Mesendoderm (in vitro differentiated cells): Measurements from ENCODE around the gene CYP51A1.

Source experiments
- DNase-seq: peaks from one replicate; pipeline ENCODE4 v3.0.0; 2013
- H2AK5ac ChIP-seq: 2 replicates; pipeline ENCODE4 v1.6.1; 2013; ENCODE audit warnings: low read length, inconsistent platforms
- H2BK120ac ChIP-seq: 2 replicates; pipeline ENCODE4 v1.6.1; 2013; ENCODE audit warnings: low read depth, mild to moderate bottlenecking, low read length, moderate library complexity, mixed read lengths
- H2BK15ac ChIP-seq: replicated peaks from 2 replicates; pipeline ENCODE4 v1.6.1; 2013; ENCODE audit warnings: low read depth, mild to moderate bottlenecking, moderate library complexity
- H2BK5ac ChIP-seq: 2 replicates; pipeline ENCODE4 v1.6.1; 2013; ENCODE audit warnings: low read length, inconsistent platforms
- H3K18ac ChIP-seq: 2 replicates; pipeline ENCODE4 v1.6.1; 2013; ENCODE audit warnings: mild to moderate bottlenecking, low read length, mixed read lengths
- H3K23ac ChIP-seq: one replicate; pipeline ENCODE4 v1.6.1; 2013; ENCODE audit warnings: low read length
- H3K27ac ChIP-seq: 2 replicates; pipeline ENCODE4 v1.5.1; 2013; ENCODE audit warnings: low read depth, mild to moderate bottlenecking, inconsistent platforms, low read length, moderate library complexity
- H3K27me3 ChIP-seq: 2 replicates; pipeline ENCODE4 v1.6.1; 2013; ENCODE audit warnings: low read length, control low read depth, mild to moderate bottlenecking, inconsistent platforms; ENCODE audit not compliant: insufficient read depth, poor library complexity
- H3K36me3 ChIP-seq: 2 replicates; pipeline ENCODE4 v1.6.1; 2013; ENCODE audit warnings: low read length, inconsistent platforms; ENCODE audit not compliant: control insufficient read depth, insufficient read depth
- H3K4ac ChIP-seq: one replicate; pipeline ENCODE4 v1.6.1; 2013; ENCODE audit warnings: low read depth, mild to moderate bottlenecking, low read length, moderate library complexity
- H3K4me1 ChIP-seq: 2 replicates; pipeline ENCODE4 v1.6.1; 2013; ENCODE audit warnings: low read depth, low read length, inconsistent platforms; ENCODE audit not compliant: control insufficient read depth
- H3K4me2 ChIP-seq: 2 replicates; pipeline ENCODE4 v1.6.1; 2013; ENCODE audit warnings: low read length
- H3K4me3 ChIP-seq: 2 replicates; pipeline ENCODE4 v1.5.1; 2013; ENCODE audit warnings: mild to moderate bottlenecking, low read length
- H3K56ac ChIP-seq: one replicate; pipeline ENCODE4 v1.6.1; 2013; ENCODE audit warnings: low read length
- H3K79me1 ChIP-seq: 2 replicates; pipeline ENCODE4 v1.6.1; 2013; ENCODE audit warnings: low read length, inconsistent platforms
- H3K79me2 ChIP-seq: 2 replicates; pipeline ENCODE4 v1.6.1; 2013; ENCODE audit warnings: mild to moderate bottlenecking, low read length; ENCODE audit not compliant: control insufficient read depth, insufficient read depth
- H3K9ac ChIP-seq: 2 replicates; pipeline ENCODE4 v1.6.1; 2013; ENCODE audit warnings: low read length, inconsistent platforms
- H4K5ac ChIP-seq: one replicate; pipeline ENCODE4 v1.6.1; 2013; ENCODE audit warnings: low read length
- H4K8ac ChIP-seq: one replicate; pipeline ENCODE4 v1.6.1; 2013; ENCODE audit warnings: low read depth, mild to moderate bottlenecking, control low read depth, low read length, moderate library complexity
- WGBS: extraction: QIAGEN DNeasy Blood & Tissue Kit; methylation state at CpG from one replicate; pipeline ENCODE4 v1.1.7; 2013; ENCODE audit warnings: low lambda C conversion rate, missing lambda C conversion rate; ENCODE audit not compliant: insufficient coverage; ENCODE audit errors: extremely low coverage; 5-methylcytosine and 5-hydroxymethylcytosine counted together

The CYP51A1 gene

GRCh38 chr7:92133737-92134270 is 473 bp downstream of the CYP51A1 start:
- peak; percentile 87 for DNase-seq
- H3K4me3 ChIP-seq: peak overlapping the region; percentile 99
- peaks cover 1% of the 10 kb centered on the region for H3K36me3 ChIP-seq
- peak overlapping the region; percentile 97 for H3K9ac ChIP-seq
- H3K4ac ChIP-seq: peak overlapping the region; percentile 88
- WGBS: no CpG with 5 or more reads among the region's 42 CpGs
- H2BK5ac ChIP-seq: peak overlapping the region; percentile 96
- no peak overlapping the region for H4K5ac ChIP-seq
- peak overlapping the region; percentile 98 for H3K56ac ChIP-seq
- peak overlapping the region; percentile 90 for H3K27ac ChIP-seq
- no peak overlapping the region for H2BK15ac ChIP-seq
- no peak overlapping the region for H4K8ac ChIP-seq
- H3K4me2 ChIP-seq: peak overlapping the region; percentile 64
- peak overlapping the region; percentile 89 for H3K18ac ChIP-seq
- H3K4me1 ChIP-seq: peaks cover 3% of the 10 kb centered on the region
- H3K79me2 ChIP-seq: peaks cover 42% of the 10 kb centered on the region
- H2BK120ac ChIP-seq: no peak overlapping the region
- H3K23ac ChIP-seq: peak overlapping the region; percentile 80
- no peak overlapping the region for H2AK5ac ChIP-seq
- no peaks in the 10 kb centered on the region for H3K27me3 ChIP-seq
- H3K79me1 ChIP-seq: peaks cover 3% of the 10 kb centered on the region

GRCh38 chr7:92133133-92133736 is 1.0 kb downstream of the CYP51A1 start:
- peaks cover 3% of the 10 kb centered on the region for H3K79me1 ChIP-seq
- H3K4ac ChIP-seq: no peak overlapping the region
- peaks cover 3% of the 10 kb centered on the region for H3K4me1 ChIP-seq
- peak overlapping the region; percentile 98 for H3K56ac ChIP-seq
- H3K36me3 ChIP-seq: peaks cover 1% of the 10 kb centered on the region
- H3K27me3 ChIP-seq: no peaks in the 10 kb centered on the region
- H2BK15ac ChIP-seq: no peak overlapping the region
- H3K4me3 ChIP-seq: peak overlapping the region; percentile 99
- no peak overlapping the region for H4K5ac ChIP-seq
- no peak overlapping the region for H2BK5ac ChIP-seq
- no peak for DNase-seq
- peak overlapping the region; percentile 97 for H3K9ac ChIP-seq
- H3K79me2 ChIP-seq: peaks cover 42% of the 10 kb centered on the region
- no peak overlapping the region for H3K23ac ChIP-seq
- H3K4me2 ChIP-seq: peak overlapping the region; percentile 64
- no peak overlapping the region for H2AK5ac ChIP-seq
- WGBS: no CpG with 5 or more reads among the region's 15 CpGs
- no peak overlapping the region for H3K27ac ChIP-seq
- H2BK120ac ChIP-seq: no peak overlapping the region
- no peak overlapping the region for H4K8ac ChIP-seq
- H3K18ac ChIP-seq: no peak overlapping the region

GRCh38 chr7:92131764-92132330 is 2.4 kb downstream of the CYP51A1 start:
- no peak for DNase-seq
- Histone ChIP-seq H3K27me3 (no peaks in the 10 kb centered on the region), H3K79me2 (peaks cover 44% of the 10 kb centered on the region), H2BK120ac (no peak overlapping the region), H3K9ac (peak overlapping the region; percentile 20), H3K4me2 (peak overlapping the region; percentile 18), H3K4me3 (no peak overlapping the region), H4K5ac (no peak overlapping the region), H4K8ac (no peak overlapping the region), H3K79me1 (peaks cover 6% of the 10 kb centered on the region), H2BK5ac (no peak overlapping the region), H2AK5ac (no peak overlapping the region), H3K27ac (no peak overlapping the region), H3K18ac (no peak overlapping the region), H3K4ac (no peak overlapping the region), H3K23ac (no peak overlapping the region), H3K56ac (no peak overlapping the region), H3K4me1 (peaks cover 3% of the 10 kb centered on the region), H2BK15ac (no peak overlapping the region), H3K36me3 (peaks cover 3% of the 10 kb centered on the region)
- whole genome bisulfite sequencing: no CpG with 5 or more reads among the region's 4 CpGs

GRCh38 chr7:92131093-92131492 is 3.2 kb downstream of the CYP51A1 start:
- Histone ChIP-seq H3K27me3 (no peaks in the 10 kb centered on the region), H3K4me1 (peaks cover 3% of the 10 kb centered on the region), H2BK120ac (no peak overlapping the region), H3K9ac (no peak overlapping the region), H3K79me1 (peaks cover 6% of the 10 kb centered on the region), H2BK5ac (no peak overlapping the region), H3K4me3 (no peak overlapping the region), H4K5ac (no peak overlapping the region), H3K18ac (no peak overlapping the region), H3K4ac (no peak overlapping the region), H3K27ac (no peak overlapping the region), H3K4me2 (no peak overlapping the region), H3K36me3 (peaks cover 3% of the 10 kb centered on the region), H2AK5ac (no peak overlapping the region), H2BK15ac (no peak overlapping the region), H3K56ac (no peak overlapping the region), H3K23ac (no peak overlapping the region), H4K8ac (no peak overlapping the region), H3K79me2 (peaks cover 44% of the 10 kb centered on the region)
- no CpG with 5 or more reads among the region's 5 CpGs for WGBS
- DNase-seq: no peak

- Histone ChIP-seq H3K36me3 (peaks cover 4% of the 10 kb centered on the region), H3K79me1 (peaks cover 9% of the 10 kb centered on the region)
Observed at GRCh38 chr7:92121681-92122080, 12.6 kb downstream of the CYP51A1 start.

More at GRCh38 chr7:92121681-92122080, 12.6 kb downstream of the CYP51A1 start:
- no peak overlapping the region for H3K4me2 ChIP-seq
- H2BK15ac ChIP-seq: no peak overlapping the region
- H3K23ac ChIP-seq: no peak overlapping the region
- DNase-seq: no peak
- no peak overlapping the region for H2AK5ac ChIP-seq
- H3K4me3 ChIP-seq: no peak overlapping the region
- H3K56ac ChIP-seq: no peak overlapping the region
- no peak overlapping the region for H3K4ac ChIP-seq
- peaks cover 28% of the 10 kb centered on the region for H3K79me2 ChIP-seq
- H3K27me3 ChIP-seq: no peaks in the 10 kb centered on the region
- no peaks in the 10 kb centered on the region for H3K4me1 ChIP-seq
- no peak overlapping the region for H2BK5ac ChIP-seq
- no peak overlapping the region for H3K18ac ChIP-seq
- H2BK120ac ChIP-seq: no peak overlapping the region
- H3K27ac ChIP-seq: no peak overlapping the region
- H3K9ac ChIP-seq: no peak overlapping the region
- no peak overlapping the region for H4K5ac ChIP-seq
- no peak overlapping the region for H4K8ac ChIP-seq
